DND-41 (cell line): ENCODE measurements around the gene PARVA.

Source experiments
- EZH2 ChIP-seq: IDR thresholded peaks from 3 replicates; pipeline ENCODE4 v1.6.1; 2012; ENCODE audit warnings: borderline replicate concordance, low read depth, mild to moderate bottlenecking, moderate library complexity, low read length, inconsistent platforms; ENCODE audit not compliant: severe bottlenecking
- TF ChIP-seq, protein P1 (sequence below): IDR thresholded peaks from 2 replicates; pipeline ENCODE4 v1.5.1; 2012; ENCODE audit warnings: borderline replicate concordance, low read length, moderate library complexity, mild to moderate bottlenecking; ENCODE audit not compliant: poor library complexity, severe bottlenecking; ENCODE audit errors: extremely low read depth

DNA sequence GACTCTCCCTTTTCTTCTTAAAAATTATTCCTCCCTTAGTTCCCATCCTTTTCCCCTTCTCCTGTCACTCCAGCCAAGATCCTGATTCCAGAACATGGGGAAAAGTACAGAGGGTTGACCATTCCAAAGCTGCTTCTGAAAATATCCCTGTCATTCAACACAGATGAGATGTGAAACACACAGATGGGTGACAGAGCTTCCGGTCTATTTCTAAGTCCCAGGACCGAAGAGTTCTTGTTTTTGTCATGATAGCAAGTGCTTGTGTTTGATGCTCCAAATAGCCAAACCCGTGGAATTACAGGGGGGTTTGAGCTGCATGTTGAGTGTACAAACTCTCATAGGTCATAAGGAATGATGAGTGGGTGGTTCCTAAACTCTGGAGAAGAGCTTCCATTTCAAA, 57.9 kb downstream of the PARVA start:
- TF ChIP-seq, protein P1, sequence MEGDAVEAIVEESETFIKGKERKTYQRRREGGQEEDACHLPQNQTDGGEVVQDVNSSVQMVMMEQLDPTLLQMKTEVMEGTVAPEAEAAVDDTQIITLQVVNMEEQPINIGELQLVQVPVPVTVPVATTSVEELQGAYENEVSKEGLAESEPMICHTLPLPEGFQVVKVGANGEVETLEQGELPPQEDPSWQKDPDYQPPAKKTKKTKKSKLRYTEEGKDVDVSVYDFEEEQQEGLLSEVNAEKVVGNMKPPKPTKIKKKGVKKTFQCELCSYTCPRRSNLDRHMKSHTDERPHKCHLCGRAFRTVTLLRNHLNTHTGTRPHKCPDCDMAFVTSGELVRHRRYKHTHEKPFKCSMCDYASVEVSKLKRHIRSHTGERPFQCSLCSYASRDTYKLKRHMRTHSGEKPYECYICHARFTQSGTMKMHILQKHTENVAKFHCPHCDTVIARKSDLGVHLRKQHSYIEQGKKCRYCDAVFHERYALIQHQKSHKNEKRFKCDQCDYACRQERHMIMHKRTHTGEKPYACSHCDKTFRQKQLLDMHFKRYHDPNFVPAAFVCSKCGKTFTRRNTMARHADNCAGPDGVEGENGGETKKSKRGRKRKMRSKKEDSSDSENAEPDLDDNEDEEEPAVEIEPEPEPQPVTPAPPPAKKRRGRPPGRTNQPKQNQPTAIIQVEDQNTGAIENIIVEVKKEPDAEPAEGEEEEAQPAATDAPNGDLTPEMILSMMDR: no peak
- no peak for TF ChIP-seq EZH2
